Liver (tissue), 9 donors: ENCODE results near the gene LARP7. TPM values are rescaled to one million over a fixed set of nuclear protein-coding genes. Genes with fewer than 3 reads are reported as not detected.

Experiments
- DNase-seq: peaks from one replicate; pipeline ENCODE4 v3.0.0-alpha.2; 2017; ENCODE audit warnings: low spot score
- H3K27ac ChIP-seq, 2 donors: one replicate each; pipeline ENCODE4 v1.7.0; 2013; ENCODE audit warnings: inconsistent platforms in 2 of 2, low read length in 2 of 2, control low read depth in 1 of 2, low read depth in 1 of 2, mild to moderate bottlenecking in 1 of 2
- H3K27me3 ChIP-seq, 4 donors: one replicate each; pipeline versions ENCODE4 v1.6.1 to v1.7.0; 2013; ENCODE audit warnings: low read length in 3 of 4, inconsistent platforms in 1 of 4, mild to moderate bottlenecking in 1 of 4, moderate library complexity in 1 of 4; ENCODE audit not compliant: control insufficient read depth in 4 of 4, insufficient read depth in 4 of 4
- H3K36me3 ChIP-seq, 4 donors: one replicate each; pipeline versions ENCODE4 v1.6.1 to v1.7.0; 2013; ENCODE audit warnings: low read length in 3 of 4, mild to moderate bottlenecking in 3 of 4, low read depth in 1 of 4, moderate library complexity in 1 of 4; ENCODE audit not compliant: control insufficient read depth in 4 of 4, insufficient read depth in 3 of 4
- H3K4me1 ChIP-seq, 4 donors: one replicate each; pipeline versions ENCODE4 v1.6.1 to v1.7.0; 2013; ENCODE audit warnings: low read length in 3 of 4, mild to moderate bottlenecking in 3 of 4, moderate library complexity in 1 of 4; ENCODE audit not compliant: control insufficient read depth in 4 of 4, insufficient read depth in 4 of 4
- H3K4me3 ChIP-seq, 3 donors: one replicate each; pipeline versions ENCODE4 v1.6.1 to v1.7.0; 2013; ENCODE audit warnings: low read length in 3 of 3, control low read depth in 1 of 3, low read depth in 1 of 3, mild to moderate bottlenecking in 1 of 3
- H3K9ac ChIP-seq, 2 donors: one replicate each; pipeline ENCODE4 v1.7.0; 2013; ENCODE audit warnings: low read length in 2 of 2, mild to moderate bottlenecking in 2 of 2, moderate library complexity in 2 of 2, control low read depth in 1 of 2, low read depth in 1 of 2
- H3K9me3 ChIP-seq, 4 donors: one replicate each; pipeline versions ENCODE4 v1.6.1 to v1.7.0; 2013; ENCODE audit warnings: low read length in 3 of 4; ENCODE audit not compliant: control insufficient read depth in 4 of 4
- ATF3 ChIP-seq: IDR thresholded peaks from 2 replicates; pipeline ENCODE4 v1.6.1; 2016; ENCODE audit warnings: antibody characterized with exemption
- CTCF ChIP-seq: fragments of 150-350 bp; IDR thresholded peaks from 2 replicates; pipeline ENCODE4 v1.5.1; 2017; ENCODE audit warnings: improper control_type of control experiment, low read depth, low read length; ENCODE audit not compliant: missing input control
- EGR1 ChIP-seq, 2 donors: IDR thresholded peaks; 2 replicates each; pipeline ENCODE4 v1.6.1; 2016 to 2018; ENCODE audit warnings: antibody characterized with exemption in 2 of 2, low read depth in 2 of 2
- FOXA1 ChIP-seq: IDR thresholded peaks from 2 replicates; pipeline ENCODE4 v1.6.1; 2016; ENCODE audit warnings: antibody characterized with exemption
- FOXA2 ChIP-seq: IDR thresholded peaks from 2 replicates; pipeline ENCODE4 v1.6.1; 2016; ENCODE audit warnings: antibody characterized with exemption
- GABPA ChIP-seq, 2 donors: IDR thresholded peaks in 1 of 2; conservative IDR thresholded peaks in 1 of 2; 2 replicates each; pipeline ENCODE4 v1.6.1; 2016; ENCODE audit warnings: antibody characterized with exemption in 2 of 2, mild to moderate bottlenecking in 1 of 2, moderate library complexity in 1 of 2
- HNF4A ChIP-seq, 2 donors: conservative IDR thresholded peaks; 2 replicates each; pipeline ENCODE4 v1.6.1; 2016; ENCODE audit warnings: antibody characterized with exemption in 2 of 2, mild to moderate bottlenecking in 2 of 2
- HNF4G ChIP-seq: IDR thresholded peaks from 2 replicates; pipeline ENCODE4 v1.6.1; 2016; ENCODE audit warnings: antibody characterized with exemption
- JUND ChIP-seq, 2 donors: IDR thresholded peaks; 2 replicates each; pipeline ENCODE4 v1.6.1; 2016; ENCODE audit warnings: antibody characterized with exemption in 2 of 2
- MAX ChIP-seq: IDR thresholded peaks from 2 replicates; pipeline ENCODE4 v1.6.1; 2016; ENCODE audit warnings: antibody characterized with exemption
- NR2F2 ChIP-seq: IDR thresholded peaks from 2 replicates; pipeline ENCODE4 v1.6.1; 2016; ENCODE audit warnings: antibody characterized with exemption
- RAD21 ChIP-seq, 2 donors: IDR thresholded peaks; 2 replicates each; pipeline ENCODE4 v1.6.1; 2016; ENCODE audit warnings: antibody characterized with exemption in 2 of 2, mild to moderate bottlenecking in 2 of 2
- REST ChIP-seq: IDR thresholded peaks from 2 replicates; pipeline ENCODE4 v1.6.1; 2016; ENCODE audit warnings: antibody characterized with exemption, mild to moderate bottlenecking
- RXRA ChIP-seq, 2 donors: IDR thresholded peaks; 2 replicates each; pipeline ENCODE4 v1.6.1; 2017 to 2018; ENCODE audit warnings: antibody characterized with exemption in 2 of 2, mild to moderate bottlenecking in 1 of 2
- SP1 ChIP-seq: IDR thresholded peaks from 2 replicates; pipeline ENCODE4 v1.6.1; 2018; ENCODE audit warnings: antibody characterized with exemption, mild to moderate bottlenecking
- TAF1 ChIP-seq: conservative IDR thresholded peaks from 2 replicates; pipeline ENCODE4 v1.6.1; 2016; ENCODE audit warnings: antibody characterized with exemption, mild to moderate bottlenecking
- YY1 ChIP-seq: IDR thresholded peaks from 2 replicates; pipeline ENCODE4 v1.6.1; 2016; ENCODE audit warnings: antibody characterized with exemption, mild to moderate bottlenecking
- ZBTB33 ChIP-seq: IDR thresholded peaks from 2 replicates; pipeline ENCODE4 v1.6.1; 2016; ENCODE audit warnings: antibody characterized with exemption
- WGBS: extraction: QIAGEN DNeasy Blood & Tissue Kit; methylation state at CpG from one replicate; pipeline ENCODE4 v1.1.7; 2013; 5-methylcytosine and 5-hydroxymethylcytosine counted together
- polyA plus RNA-seq, 2 donors: library from polyadenylated mRNA; stranded (reverse) in 1 of 2; unstranded in 1 of 2; fragments of 200-250 nt in 1 of 2; fragments of >200 nt in 1 of 2; fragmentation: Nextera tagmentation in 1 of 2; extraction: Ambion mirVana in 1 of 2; gene quantifications; one replicate each; pipeline versions ENCODE4 v1.2.1 to v1.2.3, GENCODE V29; 2013 to 2015
- total RNA-seq, 2 donors: library from RNA; depleted of rRNA; stranded (reverse); fragments of >200 nt; gene quantifications; one replicate each; pipeline ENCODE4 v1.2.3, GENCODE V29; 2014
- donor health status: healthy.
- donor health status: healthy.
- donor health status: healthy.
- donor health status: healthy.
- donor health status: healthy.

The LARP7 gene
- total and polyA plus RNA-seq, 4 donors: 12.2 to 43.2 (median 18.3) TPM

- H3K9ac ChIP-seq: no peak overlapping the region
- TF ChIP-seq TAF1: no peak
- no peak for TF ChIP-seq EGR1 (IDR thresholded peaks at IDR 0.05; ENCODE audit: low read depth in 2 of 2)
- no peak for TF ChIP-seq JUND (IDR thresholded peaks at IDR 0.05)
- TF ChIP-seq SP1: no peak
- no peak for TF ChIP-seq HNF4G
- TF ChIP-seq ATF3: no peak
- TF ChIP-seq REST: no peak
- no peak for TF ChIP-seq RXRA (IDR thresholded peaks at IDR 0.05)
- TF ChIP-seq FOXA1: no peak
- TF ChIP-seq CTCF: no peak
- H3K27me3 ChIP-seq: no peaks in the 10 kb centered on the region
- no peaks in the 10 kb centered on the region for H3K4me1 ChIP-seq
- H3K9me3 ChIP-seq: no peaks in the 10 kb centered on the region
- no peak for DNase-seq
- H3K27ac ChIP-seq: no peak overlapping the region
- H3K36me3 ChIP-seq: no peaks in the 10 kb centered on the region
- no peak overlapping the region for H3K4me3 ChIP-seq
These were observed 36.1 kb downstream of the LARP7 start for GRCh38 chr4:112673076-112673475.

- Histone ChIP-seq H3K9me3 (no peaks in the 10 kb centered on the region), H3K9ac (no peak overlapping the region), H3K4me3 (no peak overlapping the region), H3K27ac (no peak overlapping the region), H3K4me1 (no peaks in the 10 kb centered on the region), H3K27me3 (no peaks in the 10 kb centered on the region), H3K36me3 (no peaks in the 10 kb centered on the region)
- no peak for DNase-seq
- 61% methylated on average over 1 of the region's 1 CpG for WGBS
- no peak for TF ChIP-seq CTCF
- no peak for TF ChIP-seq REST
- no peak for TF ChIP-seq RAD21 (IDR thresholded peaks at IDR 0.05)
- no peak for TF ChIP-seq HNF4G
- no peak for TF ChIP-seq YY1
- TF ChIP-seq HNF4A (conservative IDR thresholded peaks at IDR 0.05): no peak
- no peak for TF ChIP-seq MAX
- TF ChIP-seq ATF3: no peak
- TF ChIP-seq ZBTB33: no peak
- no peak for TF ChIP-seq SP1
- no peak for TF ChIP-seq RXRA (IDR thresholded peaks at IDR 0.05)
- no peak for TF ChIP-seq FOXA2
- TF ChIP-seq FOXA1: no peak
- no peak for TF ChIP-seq NR2F2
- TF ChIP-seq GABPA (IDR thresholded peaks at IDR 0.05 in 1 of 2, conservative IDR thresholded peaks at IDR 0.05 in 1 of 2): no peak
- no peak for TF ChIP-seq TAF1
These were observed 36.7 kb downstream of the LARP7 start for GRCh38 chr4:112673686-112674085.
